Left renal pelvis (tissue), 4 donors: ENCODE data around the gene BEST1. TPM values are rescaled to one million over a fixed set of nuclear protein-coding genes. Genes with fewer than 3 reads are reported as not detected.

Source experiments
- DNase-seq, 4 donors: peaks; one replicate each; pipeline ENCODE4 v3.0.0-alpha.2; 2013; ENCODE audit warnings: low read depth in 4 of 4, low spot score in 3 of 4
- polyA plus RNA-seq, 4 donors: library from polyadenylated mRNA; unstranded; fragments of 120-200 nt; gene quantifications; one replicate each; pipeline ENCODE4 v1.2.1, GENCODE V29; 2013; ENCODE audit not compliant: insufficient read length in 4 of 4

BEST1 gene
- polyA plus RNA-seq: 1 to 10 TPM; 3.7 to 4.7 (median 4.2) TPM

DNA sequence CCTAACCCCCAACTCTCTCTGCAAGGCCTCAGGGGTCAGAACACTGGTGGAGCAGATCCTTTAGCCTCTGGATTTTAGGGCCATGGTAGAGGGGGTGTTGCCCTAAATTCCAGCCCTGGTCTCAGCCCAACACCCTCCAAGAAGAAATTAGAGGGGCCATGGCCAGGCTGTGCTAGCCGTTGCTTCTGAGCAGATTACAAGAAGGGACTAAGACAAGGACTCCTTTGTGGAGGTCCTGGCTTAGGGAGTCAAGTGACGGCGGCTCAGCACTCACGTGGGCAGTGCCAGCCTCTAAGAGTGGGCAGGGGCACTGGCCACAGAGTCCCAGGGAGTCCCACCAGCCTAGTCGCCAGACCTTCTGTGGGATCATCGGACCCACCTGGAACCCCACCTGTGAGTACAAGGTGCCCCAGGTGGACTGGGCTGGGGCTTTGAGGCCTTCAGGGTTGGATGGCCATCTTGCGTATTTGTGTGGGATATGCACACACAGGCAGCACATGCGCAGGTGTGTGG, at the start of gene BEST1:
Gene BEST1, plus strand, starts transcription at position 317 of the 513 bp plus-strand sequence. CDS start 1,456 bp downstream, outside the sequence.
- DNase-seq: no peak

- DNase-seq: no peak
These were observed 48.8 kb upstream of the BEST1 start for GRCh38 chr11:61901397-61901796.

DNA sequence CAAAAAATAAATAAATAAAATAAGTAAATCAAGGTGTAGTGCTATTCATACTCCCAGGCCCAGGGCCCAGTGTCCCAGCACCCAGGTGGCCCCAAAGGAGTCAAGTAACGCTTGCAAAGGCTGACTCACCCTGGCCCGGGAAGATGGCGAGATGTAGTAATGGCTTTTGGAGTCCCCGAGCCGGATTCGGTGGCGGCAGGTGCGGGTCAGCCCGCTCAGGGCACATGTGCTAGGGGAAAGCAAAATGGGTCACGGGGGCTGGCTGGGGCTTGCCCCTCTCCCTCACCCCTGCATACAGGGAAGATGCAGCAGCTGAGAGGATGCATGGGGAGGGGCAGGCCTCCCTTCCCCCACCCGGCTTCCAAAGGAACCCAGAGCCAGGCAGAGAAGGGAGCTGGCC, 47.8 kb upstream of the BEST1 start:
- no peak for DNase-seq

DNA sequence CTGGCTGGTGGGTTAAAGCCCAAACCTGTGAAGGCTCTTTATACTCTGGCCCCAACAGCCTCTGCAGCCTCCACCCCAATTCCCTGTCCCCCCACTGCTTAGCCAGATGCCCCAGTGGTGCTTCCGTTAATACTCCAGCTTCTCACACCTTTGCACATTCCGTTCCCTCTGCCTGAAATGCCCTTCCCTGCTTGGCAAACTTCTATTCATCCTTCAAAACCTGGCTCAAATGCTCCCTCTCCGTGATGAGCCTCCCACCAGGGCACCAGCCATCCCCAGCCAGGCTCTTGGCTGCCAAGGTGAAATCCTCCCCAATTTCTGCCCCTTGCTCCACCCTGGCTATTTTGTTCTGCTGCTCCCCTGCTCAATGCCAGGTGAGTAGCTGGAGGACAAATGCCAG, 46.3 kb upstream of the BEST1 start:
- no peak for DNase-seq

DNA sequence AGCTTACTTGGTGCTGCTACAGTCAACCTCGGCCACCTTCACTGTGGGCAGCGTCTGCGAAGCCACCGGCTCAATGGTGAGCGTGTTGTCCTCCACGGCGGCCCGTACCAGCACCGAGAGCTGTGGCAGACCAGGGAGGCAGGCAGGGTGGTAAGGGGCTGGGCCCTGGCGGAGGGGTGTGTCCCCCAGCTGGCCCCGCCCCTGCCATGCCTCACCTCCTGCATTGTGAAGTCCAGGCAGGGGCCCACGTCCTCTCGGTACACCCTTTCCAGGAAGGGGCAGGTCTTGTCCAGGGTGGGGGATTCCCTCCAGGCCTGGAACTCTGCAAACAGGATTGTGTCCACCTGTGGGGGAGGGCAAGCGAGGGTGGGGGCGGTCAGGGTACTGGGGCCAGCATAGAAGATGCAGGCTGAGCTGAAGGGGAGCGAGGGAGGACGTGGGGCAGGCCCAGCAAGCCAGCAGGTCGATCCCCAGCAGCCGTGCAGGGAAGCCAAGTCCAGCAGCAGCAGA, 45.6 kb upstream of the BEST1 start:
- DNase-seq: no peak

GRCh38 chr11:61905067-61905696, 45.0 kb upstream of the BEST1 start:
- DNase-seq: no peak

DNA sequence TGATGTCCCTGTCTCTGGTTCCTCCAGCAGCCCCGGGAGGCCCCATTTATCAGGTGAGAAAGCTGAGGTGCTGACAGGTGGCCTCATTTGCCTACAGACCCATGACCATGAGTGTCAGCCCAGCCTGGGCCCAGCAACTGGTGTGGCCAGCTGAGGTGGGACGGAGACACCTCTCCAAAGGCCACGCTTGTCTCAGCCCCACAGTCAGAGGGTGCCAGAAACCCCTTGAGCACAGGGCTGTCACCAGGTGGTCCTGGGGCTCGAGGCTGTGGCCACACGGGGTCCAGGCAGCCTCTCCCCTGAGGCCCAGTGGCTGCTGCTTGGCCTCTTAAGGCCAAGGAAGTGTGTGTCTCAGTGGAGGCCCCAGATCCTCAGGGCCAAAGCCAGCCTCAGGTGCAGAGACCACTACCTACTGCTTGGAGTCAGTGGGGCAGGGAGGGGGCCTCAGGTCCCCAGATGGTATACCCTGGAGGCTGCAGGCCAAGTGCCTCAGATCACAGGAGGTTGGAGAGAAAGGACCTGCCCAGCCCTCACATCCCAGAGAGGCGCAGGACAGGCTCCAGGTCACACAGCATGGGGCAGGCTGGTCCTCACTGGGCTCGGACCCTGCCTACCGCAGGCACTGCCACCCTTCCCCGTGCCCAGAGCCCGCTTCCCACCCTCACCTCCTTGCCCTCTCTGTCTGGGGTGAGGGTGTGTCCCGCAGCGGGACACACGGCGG, 44.2 kb upstream of the BEST1 start:
- DNase-seq: no peak

DNA sequence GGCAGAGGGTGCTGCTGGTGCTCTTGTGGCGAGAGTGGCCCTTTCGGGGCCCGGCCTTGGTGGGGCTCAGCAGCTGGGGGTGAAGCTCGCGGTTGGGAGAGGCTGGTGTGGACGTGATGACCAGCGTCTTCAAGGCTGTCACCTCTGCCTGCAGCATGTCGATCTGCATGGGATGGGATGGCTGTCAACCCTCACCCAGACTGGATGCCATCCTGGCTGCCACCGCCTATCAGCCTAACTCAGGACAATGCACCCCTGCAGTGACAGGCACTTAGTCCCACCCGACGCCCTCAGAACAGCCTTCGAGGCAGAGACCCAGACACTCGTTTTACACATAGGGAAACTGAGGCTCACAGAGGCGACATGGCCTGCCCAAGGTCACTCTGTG, 43.6 kb upstream of the BEST1 start:
- DNase-seq: no peak

GRCh38 chr11:61907282-61907681, 42.9 kb upstream of the BEST1 start:
- DNase-seq: no peak

DNA sequence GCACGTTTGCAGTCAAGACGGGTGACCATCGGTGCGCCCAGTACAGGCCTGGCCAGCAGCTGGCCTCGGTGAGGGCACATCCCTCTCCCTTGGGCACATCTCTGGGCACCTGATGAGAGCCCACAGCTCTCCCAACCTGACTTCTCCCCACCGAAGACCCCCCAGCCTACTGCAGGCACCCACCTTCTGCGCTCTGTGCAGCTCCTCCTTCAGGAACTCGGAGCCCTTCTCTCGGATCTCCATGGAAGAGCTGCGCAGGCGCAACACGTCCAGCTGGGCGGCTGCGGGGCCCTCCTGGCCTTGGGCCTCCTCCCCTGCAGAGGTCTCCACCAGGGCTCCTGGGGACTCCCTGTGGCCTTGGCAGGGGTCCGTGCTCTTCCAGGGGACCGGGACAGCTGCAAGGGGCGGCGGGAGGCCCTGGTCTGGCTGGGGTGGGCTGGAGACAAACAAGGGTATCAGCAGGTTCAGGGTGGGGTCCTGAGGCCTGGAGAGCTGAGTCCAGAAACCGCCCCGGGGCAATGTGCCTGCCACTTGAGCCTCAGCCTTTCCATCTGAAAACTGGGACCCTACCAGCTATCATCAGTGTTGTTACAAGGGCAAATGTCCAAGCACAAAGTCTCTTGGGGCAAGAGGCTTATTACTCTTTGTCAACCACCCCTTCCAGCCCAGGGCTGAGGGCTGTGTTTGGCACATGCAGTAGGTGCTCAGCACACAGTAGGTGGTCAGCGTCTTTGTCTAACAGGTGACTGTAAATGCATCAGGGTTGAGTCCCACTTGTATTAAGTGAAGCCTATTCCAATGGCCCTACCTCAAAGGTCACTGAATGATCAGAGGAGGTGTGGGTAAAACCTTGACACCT, 42.1 kb upstream of the BEST1 start:
- no peak for DNase-seq

GRCh38 chr11:61908730-61909316, 41.3 kb upstream of the BEST1 start:
- DNase-seq: no peak

GRCh38 chr11:61910187-61911127, 39.7 kb upstream of the BEST1 start:
- DNase-seq: no peak

DNA sequence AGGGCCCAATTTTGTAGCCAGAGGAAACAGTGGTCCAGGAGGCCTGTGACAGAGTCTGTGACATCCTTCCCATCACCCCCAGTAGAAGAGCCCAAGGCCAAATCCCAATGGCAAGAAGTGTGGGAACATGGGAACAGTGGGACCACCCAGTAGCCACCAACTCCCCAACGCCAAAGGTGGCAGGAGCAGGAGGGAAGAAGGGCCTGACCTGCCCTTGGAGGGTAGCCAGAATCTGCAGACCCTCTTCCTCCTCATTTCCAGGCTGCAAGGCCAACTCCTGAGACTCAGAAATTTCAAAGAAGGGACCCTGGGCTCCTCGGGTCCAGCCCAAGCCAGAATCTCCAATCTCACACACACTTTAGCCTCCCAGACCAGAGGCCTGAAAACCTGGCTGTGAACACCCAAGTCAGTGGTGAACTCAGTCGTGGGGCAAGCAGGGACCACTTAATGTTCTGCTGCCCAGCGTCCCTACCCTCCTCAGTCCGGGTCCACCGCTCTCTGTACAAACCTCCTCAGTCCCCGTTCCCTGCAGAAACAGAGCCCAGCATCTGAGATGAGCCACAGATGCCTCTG, 38.9 kb upstream of the BEST1 start:
- DNase-seq: no peak

- DNase-seq: no peak
These were observed 38.2 kb upstream of the BEST1 start for GRCh38 chr11:61911701-61912529.

DNA sequence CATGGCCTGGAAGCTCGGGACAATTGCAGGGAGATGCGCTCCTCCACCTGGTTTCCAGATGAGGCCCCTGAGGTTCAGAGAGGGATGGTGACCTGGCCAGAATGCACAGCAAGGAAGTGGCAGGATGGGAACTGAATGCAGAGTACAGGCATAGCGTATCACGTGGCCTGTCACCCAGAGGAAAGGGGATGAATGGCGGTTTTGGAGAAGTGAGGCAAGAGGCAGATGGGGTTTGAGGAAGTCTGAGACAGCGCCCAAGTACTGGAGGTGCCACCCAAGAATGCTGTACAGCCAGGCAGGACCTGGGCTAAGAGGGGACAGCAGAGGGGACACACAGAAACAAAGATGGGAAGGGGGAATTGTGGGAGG, 37.6 kb upstream of the BEST1 start:
- DNase-seq: no peak

- no peak for DNase-seq
These were observed 37.0 kb upstream of the BEST1 start for GRCh38 chr11:61912991-61913698.

- DNase-seq: no peak
These were observed 36.3 kb upstream of the BEST1 start for GRCh38 chr11:61913699-61914395.
